Stimulated activated CD4-positive, alpha-beta T cell treated with anti-CD3 and anti-CD28 coated beads, Interleukin-2, amount 100 ng/mL, for 48 hours (primary cell): ENCODE measurements around the gene ZNF74.
A peak's percentile ranks its signal among the peaks of the same experiment; 100 is the strongest.
"Not testable (repeated sequence)": the region's sequence is repeated elsewhere in the genome, so short reads cannot be mapped to it uniquely, and the experiment has no call there.

Experiments
- DNase-seq, 2 donors: peaks; one replicate each; pipeline ENCODE4 v3.0.0-alpha.2; 2020

Gene ZNF74

GRCh38 chr22:20393705-20394476 is at the start of gene ZNF74:
Gene ZNF74 (plus strand): TSS chr22:20394151. CDS start chr22:20394629, 478 bp downstream.
- DNase-seq: peak; percentile 71

GRCh38 chr22:20346553-20346952 is 47.4 kb upstream of the ZNF74 start:
- DNase-seq: not testable (repeated sequence)

GRCh38 chr22:20352536-20352935 is 41.4 kb upstream of the ZNF74 start:
- not testable (repeated sequence) for DNase-seq

GRCh38 chr22:20354238-20354975 is 39.5 kb upstream of the ZNF74 start:
- DNase-seq: no peak

- not testable (repeated sequence) for DNase-seq
Observed at GRCh38 chr22:20355939-20356636, 37.9 kb upstream of the ZNF74 start.

GRCh38 chr22:20356906-20357305 is 37.0 kb upstream of the ZNF74 start:
- DNase-seq: not testable (repeated sequence)

- DNase-seq: not testable (repeated sequence)
Observed at GRCh38 chr22:20357967-20358366, 36.0 kb upstream of the ZNF74 start.

GRCh38 chr22:20358503-20359239 is 35.3 kb upstream of the ZNF74 start:
- DNase-seq: not testable (repeated sequence)

- not testable (repeated sequence) for DNase-seq
Observed at GRCh38 chr22:20360261-20360660, 33.7 kb upstream of the ZNF74 start.

GRCh38 chr22:20360866-20361751 is 32.8 kb upstream of the ZNF74 start:
- DNase-seq: not testable (repeated sequence)

GRCh38 chr22:20361752-20362229 is 32.2 kb upstream of the ZNF74 start:
- not testable (repeated sequence) for DNase-seq

GRCh38 chr22:20362403-20362802 is 31.5 kb upstream of the ZNF74 start:
- not testable (repeated sequence) for DNase-seq

GRCh38 chr22:20364335-20365260 is 29.4 kb upstream of the ZNF74 start:
- not testable (repeated sequence) for DNase-seq

GRCh38 chr22:20366841-20367240 is 27.1 kb upstream of the ZNF74 start:
- not testable (repeated sequence) for DNase-seq

- DNase-seq: not testable (repeated sequence)
Observed at GRCh38 chr22:20368875-20369274, 25.1 kb upstream of the ZNF74 start.

- not testable (repeated sequence) for DNase-seq
Observed at GRCh38 chr22:20371687-20372086, 22.3 kb upstream of the ZNF74 start.

- DNase-seq: not testable (repeated sequence)
Observed at GRCh38 chr22:20372406-20372854, 21.5 kb upstream of the ZNF74 start.

- not testable (repeated sequence) for DNase-seq
Observed at GRCh38 chr22:20373195-20373706, 20.7 kb upstream of the ZNF74 start.

- not testable (repeated sequence) for DNase-seq
Observed at GRCh38 chr22:20374130-20374529, 19.8 kb upstream of the ZNF74 start.

GRCh38 chr22:20376281-20376680 is 17.7 kb upstream of the ZNF74 start:
- DNase-seq: not testable (repeated sequence)
